ENCODE data around the gene E2F4. TPM values are rescaled to one million over a fixed set of nuclear protein-coding genes. Genes with fewer than 3 reads are reported as not detected.

The E2F4 gene
- total RNA-seq, 1 donor from 2014 or later: 113 TPM

- peak overlapping the region; percentile 87 for H3K4me3 Mint-ChIP-seq (ENCODE audit: unreplicated experiment)
- peaks cover 4% of the 10 kb centered on the region for H3K36me3 Mint-ChIP-seq (ENCODE audit: low read depth, unreplicated experiment)
- peaks cover 19% of the 10 kb centered on the region for H3K4me1 Mint-ChIP-seq (ENCODE audit: unreplicated experiment)
- peak overlapping the region; percentile 36 for H3K27ac Mint-ChIP-seq (ENCODE audit: unreplicated experiment)
- no peak for TF ChIP-seq CTCF (IDR thresholded peaks at IDR 0.05; ENCODE audit: unreplicated experiment)
- no peak for DNase-seq (ENCODE audit: low spot score)
- H3K27me3 Mint-ChIP-seq (ENCODE audit: unreplicated experiment): peaks cover 40% of the 10 kb centered on the region
- no peaks in the 10 kb centered on the region for H3K9me3 Mint-ChIP-seq (ENCODE audit: unreplicated experiment)
These were observed 33.9 kb upstream of the E2F4 start for GRCh38 chr16:67157892-67158635.

GRCh38 chr16:67158637-67159600, 33.0 kb upstream of the E2F4 start:
- Mint-ChIP-seq H3K27ac (ENCODE audit: unreplicated experiment) (no peak overlapping the region), H3K9me3 (ENCODE audit: unreplicated experiment) (no peaks in the 10 kb centered on the region), H3K27me3 (ENCODE audit: unreplicated experiment) (peaks cover 38% of the 10 kb centered on the region)

GRCh38 chr16:67161595-67162058, 30.3 kb upstream of the E2F4 start:
- peaks cover 19% of the 10 kb centered on the region for H3K4me1 Mint-ChIP-seq (ENCODE audit: unreplicated experiment)
- H3K9me3 Mint-ChIP-seq (ENCODE audit: unreplicated experiment): no peaks in the 10 kb centered on the region
- H3K27ac Mint-ChIP-seq (ENCODE audit: unreplicated experiment): no peak overlapping the region
- H3K27me3 Mint-ChIP-seq (ENCODE audit: unreplicated experiment): peaks cover 34% of the 10 kb centered on the region
- H3K36me3 Mint-ChIP-seq (ENCODE audit: low read depth, unreplicated experiment): peaks cover 4% of the 10 kb centered on the region
- DNase-seq (ENCODE audit: low spot score): no peak
- no peak for TF ChIP-seq CTCF (IDR thresholded peaks at IDR 0.05; ENCODE audit: unreplicated experiment)
- no peak overlapping the region for H3K4me3 Mint-ChIP-seq (ENCODE audit: unreplicated experiment)

More at GRCh38 chr16:67158637-67159600, 33.0 kb upstream of the E2F4 start:
- peaks cover 19% of the 10 kb centered on the region for H3K4me1 Mint-ChIP-seq (ENCODE audit: unreplicated experiment)
- H3K36me3 Mint-ChIP-seq (ENCODE audit: low read depth, unreplicated experiment): peaks cover 4% of the 10 kb centered on the region
- peak overlapping the region; percentile 87 for H3K4me3 Mint-ChIP-seq (ENCODE audit: unreplicated experiment)
- TF ChIP-seq CTCF (IDR thresholded peaks at IDR 0.05; ENCODE audit: unreplicated experiment): no peak
- no peak for DNase-seq (ENCODE audit: low spot score)

- DNase-seq (ENCODE audit: low spot score): no peak
- Mint-ChIP-seq H3K9me3 (ENCODE audit: unreplicated experiment) (no peaks in the 10 kb centered on the region), H3K36me3 (ENCODE audit: low read depth, unreplicated experiment) (peaks cover 4% of the 10 kb centered on the region), H3K4me3 (ENCODE audit: unreplicated experiment) (no peak overlapping the region), H3K4me1 (ENCODE audit: unreplicated experiment) (peaks cover 15% of the 10 kb centered on the region), H3K27me3 (ENCODE audit: unreplicated experiment) (peaks cover 31% of the 10 kb centered on the region), H3K27ac (ENCODE audit: unreplicated experiment) (no peak overlapping the region)
- no peak for TF ChIP-seq CTCF (IDR thresholded peaks at IDR 0.05; ENCODE audit: unreplicated experiment)
These were observed 29.3 kb upstream of the E2F4 start for GRCh38 chr16:67162506-67163163.

Data from endothelial cell (in vitro differentiated cells).